ENCODE measurements around the gene IKZF3. TPM values are rescaled to one million over a fixed set of nuclear protein-coding genes. Genes with fewer than 3 reads are reported as not detected.
A peak's percentile ranks its signal among the peaks of the same experiment; 100 is the strongest.

The IKZF3 gene
- polyA plus RNA-seq, 3 donors from 2014 or later: 3.1 to 77.5 (median 15.7) TPM

- Mint-ChIP-seq H3K36me3 (peaks cover 9 to 19% (median 18%) of the 10 kb centered on the region in 3 donors), H3K9me3 (no peaks in the 10 kb centered on the region), H3K27me3 (ENCODE audit: low read depth in 3 of 3) (peaks cover 0 to 2% (median 1%) of the 10 kb centered on the region in 3 donors), H3K4me1 (peaks cover 42 to 66% of the 10 kb centered on the region in 2 donors), H3K27ac (peak overlapping the region; percentile 5 to 81 (median 78)), H3K4me3 (peak overlapping the region in 1 of 5 donors; percentile 43)
- DNase-seq: no peak
These were observed 63.6 kb downstream of the IKZF3 start for GRCh38 chr17:39800540-39800939.

DNA sequence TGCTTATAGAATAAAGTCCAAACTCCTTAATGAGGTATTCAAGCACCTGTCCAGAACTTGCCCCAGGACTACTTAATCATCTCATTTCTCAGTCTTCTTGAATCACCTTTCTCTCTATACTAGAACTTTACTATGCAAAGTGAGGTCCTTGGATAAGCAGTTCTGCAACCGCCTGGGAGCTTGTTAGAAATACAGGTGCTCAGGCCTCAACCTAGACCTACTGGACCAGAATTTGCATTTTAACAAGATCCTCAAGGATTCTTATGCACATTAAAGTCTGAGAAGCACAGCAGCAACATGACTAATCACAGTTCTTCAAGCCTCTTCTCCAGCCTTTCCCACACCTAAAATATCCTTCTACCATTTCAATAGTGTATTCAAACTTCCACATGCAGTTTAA is 64.7 kb downstream of the IKZF3 start:
- Mint-ChIP-seq H3K9me3 (no peaks in the 10 kb centered on the region), H3K4me1 (peaks cover 41 to 62% of the 10 kb centered on the region in 2 donors), H3K4me3 (no peak overlapping the region), H3K36me3 (peaks cover 9 to 18% (median 13%) of the 10 kb centered on the region in 3 donors), H3K27ac (peak overlapping the region in 5 of 6 donors; percentile 1 to 56 (median 37)), H3K27me3 (ENCODE audit: low read depth in 3 of 3) (peaks cover 0 to 2% (median 1%) of the 10 kb centered on the region in 3 donors)
- DNase-seq: no peak

DNA sequence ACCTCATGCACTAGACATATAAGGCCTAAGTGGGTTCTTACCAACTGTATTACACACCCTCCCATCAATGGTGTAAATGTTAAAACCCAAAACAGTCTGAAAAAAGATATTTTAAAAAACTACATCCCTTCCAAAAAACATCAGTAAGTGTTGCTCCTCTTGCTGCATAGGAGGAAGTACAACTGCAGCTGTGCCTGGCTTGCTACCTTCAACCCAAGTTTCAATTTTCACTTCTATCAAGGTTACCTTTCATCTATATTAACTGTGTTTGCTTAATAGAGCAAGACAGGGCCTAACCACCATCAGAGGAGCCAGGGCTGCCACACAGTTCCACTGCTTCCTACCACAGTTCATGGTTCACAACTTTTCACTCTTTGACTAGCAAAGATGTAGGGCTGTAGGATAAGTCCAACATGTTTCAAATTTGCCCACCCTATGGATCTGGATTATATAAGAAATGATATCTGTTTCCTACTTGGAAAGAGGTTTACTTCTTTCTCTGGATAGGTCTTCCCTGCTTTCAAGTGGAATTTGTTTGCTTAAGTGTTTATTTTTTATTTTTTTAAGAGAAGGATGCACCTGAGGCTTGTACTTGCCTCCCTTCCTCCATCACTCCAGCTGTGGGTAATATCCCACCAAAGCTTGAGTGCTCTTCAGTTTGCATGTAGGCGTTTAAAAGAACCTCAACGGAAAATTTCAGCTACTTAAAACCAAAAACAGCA is 69.7 kb downstream of the IKZF3 start:
- Mint-ChIP-seq H3K9me3 (no peaks in the 10 kb centered on the region), H3K27ac (peak overlapping the region; percentile 27 to 94 (median 88)), H3K36me3 (peaks cover 24 to 35% (median 26%) of the 10 kb centered on the region in 3 donors), H3K4me1 (peaks cover 50 to 73% of the 10 kb centered on the region in 2 donors), H3K4me3 (peak overlapping the region in 4 of 5 donors; percentile 33 to 51 (median 39)), H3K27me3 (ENCODE audit: low read depth in 3 of 3) (no peaks in the 10 kb centered on the region)
- peak in 1 of 3 donors; percentile 21 for DNase-seq

DNA sequence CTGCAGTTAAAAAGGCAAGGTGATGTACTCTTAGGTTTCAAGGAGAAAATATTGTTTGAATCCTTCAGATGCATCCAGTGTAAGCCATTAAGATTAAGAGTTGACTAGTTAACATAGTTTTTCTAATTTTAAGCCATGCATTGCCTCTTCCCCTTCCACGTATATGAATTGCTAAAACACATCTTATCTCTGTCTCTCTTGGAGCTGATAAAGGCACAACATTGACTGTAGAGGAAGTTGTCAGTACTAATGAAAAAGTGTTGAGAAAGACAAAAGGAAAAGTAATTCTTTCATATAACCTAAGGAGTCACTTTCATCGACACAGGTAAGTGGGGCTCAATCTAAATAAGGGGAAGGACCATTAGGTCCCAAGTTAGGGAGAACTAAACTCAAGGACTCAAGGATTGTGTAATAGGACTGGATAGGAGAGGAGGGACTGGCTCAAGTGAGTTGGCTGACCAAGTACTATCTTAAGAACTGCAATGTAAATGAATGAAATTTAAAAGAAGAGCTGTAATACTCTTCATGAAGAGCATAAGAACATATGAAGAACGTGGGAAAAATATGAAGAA is 70.7 kb downstream of the IKZF3 start:
- Mint-ChIP-seq H3K4me1 (peaks cover 45 to 64% of the 10 kb centered on the region in 2 donors), H3K36me3 (peaks cover 26 to 35% (median 28%) of the 10 kb centered on the region in 3 donors), H3K9me3 (no peaks in the 10 kb centered on the region), H3K4me3 (peak overlapping the region in 4 of 5 donors; percentile 14 to 53 (median 46)), H3K27me3 (ENCODE audit: low read depth in 3 of 3) (no peaks in the 10 kb centered on the region), H3K27ac (peak overlapping the region; percentile 27 to 94 (median 88))
- no peak for DNase-seq

- Mint-ChIP-seq H3K4me1 (peaks cover 41 to 64% of the 10 kb centered on the region in 2 donors), H3K36me3 (peaks cover 25 to 39% (median 32%) of the 10 kb centered on the region in 3 donors), H3K27ac (peak overlapping the region; percentile 27 to 94 (median 85)), H3K4me3 (peak overlapping the region in 3 of 5 donors; percentile 3 to 33 (median 9)), H3K9me3 (no peaks in the 10 kb centered on the region), H3K27me3 (ENCODE audit: low read depth in 3 of 3) (peaks cover 0 to 2% (median 0%) of the 10 kb centered on the region in 3 donors)
- DNase-seq: no peak
These were observed 71.4 kb downstream of the IKZF3 start for GRCh38 chr17:39792526-39793221.

- Mint-ChIP-seq H3K9me3 (no peaks in the 10 kb centered on the region), H3K27ac (peak overlapping the region in 4 of 6 donors; percentile 4 to 64 (median 52)), H3K27me3 (ENCODE audit: low read depth in 3 of 3) (peaks cover 0 to 2% (median 0%) of the 10 kb centered on the region in 3 donors), H3K36me3 (peaks cover 28 to 41% (median 34%) of the 10 kb centered on the region in 3 donors), H3K4me3 (no peak overlapping the region), H3K4me1 (peaks cover 43 to 66% of the 10 kb centered on the region in 2 donors)
- no peak for DNase-seq
These were observed 72.8 kb downstream of the IKZF3 start for GRCh38 chr17:39791111-39791992.

GRCh38 chr17:39787743-39788484 is 76.2 kb downstream of the IKZF3 start:
- peaks cover 46 to 70% of the 10 kb centered on the region in 2 donors for H3K4me1 Mint-ChIP-seq
- H3K4me3 Mint-ChIP-seq: no peak overlapping the region
- H3K9me3 Mint-ChIP-seq: no peaks in the 10 kb centered on the region
- peaks cover 0 to 2% (median 0%) of the 10 kb centered on the region in 3 donors for H3K27me3 Mint-ChIP-seq (ENCODE audit: low read depth in 3 of 3)
- H3K36me3 Mint-ChIP-seq: peaks cover 35 to 57% (median 45%) of the 10 kb centered on the region in 3 donors
- DNase-seq: no peak
- peak overlapping the region in 5 of 6 donors; percentile 1 to 74 (median 41) for H3K27ac Mint-ChIP-seq

DNA sequence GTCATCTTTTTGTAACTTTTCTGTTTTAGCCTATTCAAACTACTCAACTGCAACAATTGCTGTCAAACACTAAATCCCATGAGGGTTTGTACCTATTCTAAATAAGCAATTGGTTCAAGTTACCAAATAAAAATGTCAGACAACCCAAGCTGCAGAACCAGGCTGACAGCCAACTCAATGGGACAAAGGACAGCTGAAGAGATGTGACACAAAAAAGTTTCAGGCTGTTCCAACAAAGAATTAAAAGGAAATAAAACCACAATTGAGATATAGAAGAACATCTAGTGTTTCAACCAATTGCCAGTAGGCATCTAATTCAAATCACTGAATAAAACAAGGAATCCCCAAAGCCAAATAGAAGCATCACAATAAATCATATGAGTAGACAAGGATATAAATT is 77.1 kb downstream of the IKZF3 start:
- H3K9me3 Mint-ChIP-seq: no peaks in the 10 kb centered on the region
- DNase-seq: no peak
- H3K27ac Mint-ChIP-seq: peak overlapping the region in 4 of 6 donors; percentile 17 to 74 (median 56)
- peaks cover 40 to 53% (median 43%) of the 10 kb centered on the region in 3 donors for H3K36me3 Mint-ChIP-seq
- peaks cover 0 to 2% (median 0%) of the 10 kb centered on the region in 3 donors for H3K27me3 Mint-ChIP-seq (ENCODE audit: low read depth in 3 of 3)
- H3K4me3 Mint-ChIP-seq: no peak overlapping the region
- H3K4me1 Mint-ChIP-seq: peaks cover 46 to 70% of the 10 kb centered on the region in 2 donors

GRCh38 chr17:39782980-39783379 is 81.1 kb downstream of the IKZF3 start:
- Mint-ChIP-seq H3K36me3 (peaks cover 20 to 32% (median 29%) of the 10 kb centered on the region in 3 donors), H3K9me3 (no peaks in the 10 kb centered on the region), H3K27me3 (ENCODE audit: low read depth in 3 of 3) (peaks cover 0 to 6% (median under 1%) of the 10 kb centered on the region in 3 donors), H3K27ac (peak overlapping the region; percentile 67 to 95 (median 91)), H3K4me3 (peak overlapping the region; percentile 30 to 79 (median 64)), H3K4me1 (peaks cover 73 to 89% of the 10 kb centered on the region in 2 donors)
- DNase-seq: no peak

DNA sequence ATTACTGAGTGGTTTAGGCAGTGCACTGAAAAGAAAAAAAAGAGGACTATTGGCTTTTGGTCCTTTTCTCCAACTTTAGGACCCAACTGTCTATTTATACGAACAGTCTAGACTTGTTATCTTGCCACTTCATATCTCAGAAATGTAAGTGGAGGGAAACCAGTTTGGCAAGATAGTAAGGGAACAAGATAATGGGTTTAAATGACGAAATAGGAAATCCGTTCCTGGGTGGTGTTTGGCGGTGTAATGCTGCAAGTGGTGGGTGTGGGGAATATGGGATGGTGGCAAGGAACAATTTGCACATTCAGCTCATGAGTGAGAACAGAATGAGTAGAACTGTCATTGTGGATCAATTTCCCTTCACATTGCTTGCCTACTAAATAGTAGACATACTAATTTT is 81.6 kb downstream of the IKZF3 start:
- Mint-ChIP-seq H3K4me3 (peak overlapping the region; percentile 41 to 79 (median 69)), H3K4me1 (peaks cover 76 to 89% of the 10 kb centered on the region in 2 donors), H3K27ac (peak overlapping the region; percentile 91 to 98 (median 94)), H3K36me3 (peaks cover 20 to 30% (median 25%) of the 10 kb centered on the region in 3 donors), H3K9me3 (no peaks in the 10 kb centered on the region), H3K27me3 (ENCODE audit: low read depth in 3 of 3) (peaks cover 0 to 6% (median 0%) of the 10 kb centered on the region in 3 donors)
- DNase-seq: no peak

- Mint-ChIP-seq H3K36me3 (peaks cover 18 to 30% (median 18%) of the 10 kb centered on the region in 3 donors), H3K9me3 (no peaks in the 10 kb centered on the region), H3K27me3 (ENCODE audit: low read depth in 3 of 3) (peaks cover 0 to 6% (median 0%) of the 10 kb centered on the region in 3 donors), H3K4me1 (peaks cover 74 to 89% of the 10 kb centered on the region in 2 donors), H3K4me3 (peak overlapping the region; percentile 27 to 79 (median 64)), H3K27ac (peak overlapping the region; percentile 91 to 98 (median 94))
- DNase-seq: no peak
These were observed 82.3 kb downstream of the IKZF3 start for GRCh38 chr17:39781861-39782213.

All from immature natural killer cell (primary cell).